ENCODE measurements around the gene SYCP3.
A peak's percentile ranks its signal among the peaks of the same experiment; 100 is the strongest.

The SYCP3 gene

GRCh38 chr12:101749657-101750056 is 10.4 kb upstream of the SYCP3 start:
- H3K27ac ChIP-seq = peak overlapping the region in 1 of 11 experiments; percentile 7; a peak in 1 of 22 replicates
- H3K9ac ChIP-seq = no peak overlapping the region
- H4K20me1 ChIP-seq = 0 out of 22 replicates have a peak, but pooled peaks cover 0 to 5% (median 0%) of the 10 kb centered on the region in 11 experiments
- no peaks in the 10 kb centered on the region for H3K27me3 ChIP-seq
- TF ChIP-seq Cebpa-rat (IDR thresholded peaks at IDR 0.05) = no peak
- H3K36me3 ChIP-seq = peaks cover 48 to 100% (median 89%) of the 10 kb centered on the region in 11 experiments
- H3K4me3 ChIP-seq = no peak overlapping the region
- peak overlapping the region in 8 of 11 experiments; percentile 10 to 42 (median 15); a peak in 7 of 22 replicates for H3K4me2 ChIP-seq
- peaks cover 6 to 45% (median 11%) of the 10 kb centered on the region in 10 experiments; a peak in 17 of 20 replicates for H3K4me1 ChIP-seq
- no peaks in the 10 kb centered on the region for H3K9me3 ChIP-seq (replicated peaks in 1 of 11)

GRCh38 chr12:101748907-101749306 is 9.6 kb upstream of the SYCP3 start:
- Histone ChIP-seq H3K4me1 (peaks cover 13 to 45% (median 18%) of the 10 kb centered on the region in 10 experiments), H3K36me3 (peaks cover 50 to 99% (median 94%) of the 10 kb centered on the region in 11 experiments), H3K27me3 (no peaks in the 10 kb centered on the region), H3K4me2 (no peak overlapping the region), H4K20me1 (0 out of 22 replicates have a peak, but pooled peaks cover 0 to 5% (median 0%) of the 10 kb centered on the region in 11 experiments), H3K9me3 (replicated peaks in 1 of 11) (no peaks in the 10 kb centered on the region), H3K4me3 (no peak overlapping the region), H3K27ac (no peak overlapping the region), H3K9ac (no peak overlapping the region)
- no peak for TF ChIP-seq Cebpa-rat (IDR thresholded peaks at IDR 0.05)

- no peak for TF ChIP-seq Cebpa-rat (IDR thresholded peaks at IDR 0.05)
- Histone ChIP-seq H3K4me3 (no peak overlapping the region), H3K36me3 (peaks cover 43 to 99% (median 86%) of the 10 kb centered on the region in 11 experiments), H3K9me3 (replicated peaks in 1 of 11) (no peaks in the 10 kb centered on the region), H3K9ac (no peak overlapping the region), H3K4me1 (peaks cover 25 to 47% (median 30%) of the 10 kb centered on the region in 10 experiments), H3K27me3 (no peaks in the 10 kb centered on the region), H3K27ac (no peak overlapping the region), H3K4me2 (peak overlapping the region in 4 of 11 experiments; percentile 0 to 61 (median 31); a peak in 8 of 22 replicates), H4K20me1 (0 out of 22 replicates have a peak, but pooled peaks cover 0 to 5% (median 0%) of the 10 kb centered on the region in 11 experiments)
Observed at GRCh38 chr12:101747697-101748096, 8.4 kb upstream of the SYCP3 start.

- peaks cover 35 to 95% (median 76%) of the 10 kb centered on the region in 11 experiments for H3K36me3 ChIP-seq
- H4K20me1 ChIP-seq = 0 out of 22 replicates have a peak, but pooled peaks cover 0 to 5% (median 0%) of the 10 kb centered on the region in 11 experiments
- no peaks in the 10 kb centered on the region for H3K9me3 ChIP-seq (replicated peaks in 1 of 11)
- H3K4me1 ChIP-seq = peaks cover 31 to 47% (median 39%) of the 10 kb centered on the region in 10 experiments
- H3K9ac ChIP-seq = no peak overlapping the region
- H3K4me2 ChIP-seq = no peak overlapping the region
- H3K27ac ChIP-seq = no peak overlapping the region
- H3K27me3 ChIP-seq = no peaks in the 10 kb centered on the region
- no peak for TF ChIP-seq Cebpa-rat (IDR thresholded peaks at IDR 0.05)
- no peak overlapping the region for H3K4me3 ChIP-seq
Observed at GRCh38 chr12:101746661-101747060, 7.4 kb upstream of the SYCP3 start.

GRCh38 chr12:101746196-101746595 is 6.9 kb upstream of the SYCP3 start:
- no peak overlapping the region for H3K4me2 ChIP-seq
- peaks cover 30 to 91% (median 75%) of the 10 kb centered on the region in 11 experiments for H3K36me3 ChIP-seq
- no peak overlapping the region for H3K4me3 ChIP-seq
- H3K9ac ChIP-seq = no peak overlapping the region
- no peak overlapping the region for H3K27ac ChIP-seq
- peaks cover 31 to 46% (median 39%) of the 10 kb centered on the region in 10 experiments for H3K4me1 ChIP-seq
- H4K20me1 ChIP-seq = 0 out of 22 replicates have a peak, but pooled peaks cover 0 to 4% (median 0%) of the 10 kb centered on the region in 11 experiments
- TF ChIP-seq Cebpa-rat (IDR thresholded peaks at IDR 0.05) = no peak
- no peaks in the 10 kb centered on the region for H3K9me3 ChIP-seq (replicated peaks in 1 of 11)
- no peaks in the 10 kb centered on the region for H3K27me3 ChIP-seq

- no peak for TF ChIP-seq Cebpa-rat (IDR thresholded peaks at IDR 0.05)
- no peak overlapping the region for H3K27ac ChIP-seq
- no peaks in the 10 kb centered on the region for H3K9me3 ChIP-seq (replicated peaks in 1 of 11)
- H3K4me2 ChIP-seq = no peak overlapping the region
- no peaks in the 10 kb centered on the region for H3K27me3 ChIP-seq
- peaks cover 25 to 87% (median 71%) of the 10 kb centered on the region in 11 experiments for H3K36me3 ChIP-seq
- no peak overlapping the region for H3K9ac ChIP-seq
- 0 out of 22 replicates have a peak, but pooled peaks cover 0 to 4% (median 0%) of the 10 kb centered on the region in 11 experiments for H4K20me1 ChIP-seq
- peaks cover 31 to 43% (median 38%) of the 10 kb centered on the region in 10 experiments for H3K4me1 ChIP-seq
- no peak overlapping the region for H3K4me3 ChIP-seq
Observed at GRCh38 chr12:101745481-101745880, 6.2 kb upstream of the SYCP3 start.

- Histone ChIP-seq H3K4me2 (peak overlapping the region in 9 of 11 experiments; percentile 34 to 83 (median 73); a peak in 18 of 22 replicates), H4K20me1 (0 out of 22 replicates have a peak, but pooled peaks cover 0 to 4% (median 0%) of the 10 kb centered on the region in 11 experiments), H3K9me3 (replicated peaks in 1 of 11) (peaks cover 0 to 9% (median 6%) of the 10 kb centered on the region in 11 experiments; a peak in 14 of 22 replicates), H3K36me3 (peaks cover 31 to 80% (median 61%) of the 10 kb centered on the region in 11 experiments), H3K27me3 (no peaks in the 10 kb centered on the region), H3K4me3 (peak overlapping the region in 1 of 10 experiments; percentile 16; a peak in 1 of 20 replicates), H3K27ac (peak overlapping the region in 10 of 11 experiments; percentile 10 to 76 (median 65); a peak in 18 of 22 replicates), H3K4me1 (peaks cover 22 to 37% (median 31%) of the 10 kb centered on the region in 10 experiments), H3K9ac (peak overlapping the region in 9 of 11 experiments; percentile 24 to 53 (median 39); a peak in 16 of 22 replicates)
- TF ChIP-seq Cebpa-rat (IDR thresholded peaks at IDR 0.05) = no peak
Observed at GRCh38 chr12:101743724-101744472, 4.6 kb upstream of the SYCP3 start.

GRCh38 chr12:101743242-101743641 is 4.0 kb upstream of the SYCP3 start:
- H3K4me3 ChIP-seq = peak overlapping the region in 1 of 10 experiments; percentile 16; a peak in 1 of 20 replicates
- H3K27ac ChIP-seq = peak overlapping the region in 9 of 11 experiments; percentile 10 to 76 (median 72); a peak in 16 of 22 replicates
- H3K9ac ChIP-seq = peak overlapping the region in 7 of 11 experiments; percentile 24 to 53 (median 42); a peak in 11 of 22 replicates
- peaks cover 18 to 36% (median 31%) of the 10 kb centered on the region in 10 experiments for H3K4me1 ChIP-seq
- H4K20me1 ChIP-seq = 0 out of 22 replicates have a peak, but pooled peaks cover 0 to 4% (median 0%) of the 10 kb centered on the region in 11 experiments
- peak overlapping the region in 9 of 11 experiments; percentile 13 to 83 (median 73); a peak in 18 of 22 replicates for H3K4me2 ChIP-seq
- H3K27me3 ChIP-seq = no peaks in the 10 kb centered on the region
- H3K36me3 ChIP-seq = peaks cover 32 to 80% (median 60%) of the 10 kb centered on the region in 11 experiments
- TF ChIP-seq Cebpa-rat (IDR thresholded peaks at IDR 0.05) = no peak
- peaks cover 0 to 15% (median 11%) of the 10 kb centered on the region in 11 experiments; a peak in 14 of 22 replicates for H3K9me3 ChIP-seq (replicated peaks in 1 of 11)

Measured in BLaER1 treated with 17β-estradiol and CSF1 and Interleukin-3, amounts not matched to agents 10 nM and 100 nM (cell line).